ENCODE results near the gene PIEZO2.

GRCh38 chr18:10842861-10843260 lies 306.5 kb downstream of the PIEZO2 start:
- no peak for TF ChIP-seq CTCF (conservative IDR thresholded peaks at IDR 0.05; ENCODE audit: low read length)
- no peak for TF ChIP-seq EZH2phosphoT487 (IDR thresholded peaks at IDR 0.05; ENCODE audit: borderline replicate concordance)
